GM12878 (cell line): ENCODE measurements around the gene ZNF222. TPM values are rescaled to one million over a fixed set of nuclear protein-coding genes. Genes with fewer than 3 reads are reported as not detected.

Experiments
- BMI1 ChIP-seq: fragments of 450-650 bp; IDR thresholded peaks from 2 replicates; pipeline ENCODE4 v1.6.1; 2016; ENCODE audit warnings: mild to moderate bottlenecking, moderate library complexity, borderline replicate concordance
- E4F1 ChIP-seq: fragments of 450-650 bp; IDR thresholded peaks from 2 replicates; pipeline ENCODE4 v1.6.1; 2018; ENCODE audit warnings: borderline replicate concordance, mild to moderate bottlenecking; ENCODE audit not compliant: partially characterized antibody
- EP300 ChIP-seq, 2 experiments: fragments of 150-350 bp in 1 of 2; IDR thresholded peaks; 2 replicates each; pipeline ENCODE4 v1.6.1; 2011 to 2012; ENCODE audit warnings: low read depth in 2 of 2, low read length in 2 of 2, borderline replicate concordance in 1 of 2, improper control_type of control experiment in 1 of 2, inconsistent platforms in 1 of 2; ENCODE audit not compliant: control insufficient read depth in 1 of 2
- EZH2 ChIP-seq: IDR thresholded peaks from 2 replicates; pipeline ENCODE4 v1.6.1; 2012; ENCODE audit warnings: low read depth, mild to moderate bottlenecking, control low read depth, inconsistent platforms, low read length, borderline replicate concordance; ENCODE audit not compliant: control insufficient read depth
- FOS ChIP-seq: IDR thresholded peaks from 3 replicates; pipeline ENCODE4 v1.6.1; 2011; ENCODE audit warnings: borderline replicate concordance; ENCODE audit not compliant: insufficient read length; ENCODE audit errors: extremely low read depth
- HCFC1 ChIP-seq: fragments of 150-350 bp; IDR thresholded peaks from 2 replicates; pipeline ENCODE4 v1.6.1; 2014; ENCODE audit warnings: low read length
- JUNB ChIP-seq: IDR thresholded peaks from 2 replicates; pipeline ENCODE4 v1.6.1; 2016; ENCODE audit warnings: antibody characterized with exemption, mild to moderate bottlenecking
- MTA2 ChIP-seq: fragments of 450-650 bp; IDR thresholded peaks from 2 replicates; pipeline ENCODE4 v1.6.1; 2016; ENCODE audit warnings: low read depth, mild to moderate bottlenecking, moderate library complexity
- MYB ChIP-seq: fragments of 150-350 bp; IDR thresholded peaks from 2 replicates; pipeline ENCODE4 v1.6.1; 2014; ENCODE audit warnings: mild to moderate bottlenecking, low read depth, low read length, borderline replicate concordance
- PAX5 ChIP-seq: IDR thresholded peaks from 2 replicates; pipeline ENCODE4 v1.6.1; 2011; ENCODE audit warnings: low read depth, low read length, borderline replicate concordance
- PBX3 ChIP-seq: IDR thresholded peaks from 2 replicates; pipeline ENCODE4 v1.6.1; 2011; ENCODE audit warnings: mild to moderate bottlenecking, low read depth, low read length, moderate library complexity; ENCODE audit not compliant: insufficient replicate concordance
- RAD51 ChIP-seq: fragments of 450-650 bp; IDR thresholded peaks from 2 replicates; pipeline ENCODE4 v1.6.1; 2016; ENCODE audit warnings: moderate library complexity, mild to moderate bottlenecking, inconsistent platforms
- SUPT20H ChIP-seq: IDR thresholded peaks from 2 replicates; pipeline ENCODE4 v1.6.1; 2011; ENCODE audit warnings: low read depth, mild to moderate bottlenecking, low read length, moderate library complexity, borderline replicate concordance; ENCODE audit not compliant: control insufficient read depth
- SUZ12 ChIP-seq: fragments of 200-600 bp; sonication (generic); IDR thresholded peaks from one replicate; pipeline ENCODE4 v1.6.1; 2018; ENCODE audit warnings: antibody characterized with exemption, mild to moderate bottlenecking; ENCODE audit not compliant: unreplicated experiment
- TARDBP ChIP-seq: IDR thresholded peaks from 2 replicates; pipeline ENCODE4 v1.6.1; 2016; ENCODE audit warnings: borderline replicate concordance
- ZNF622 ChIP-seq: fragments of 450-650 bp; IDR thresholded peaks from 2 replicates; pipeline ENCODE4 v1.6.1; 2017; ENCODE audit warnings: mild to moderate bottlenecking, inconsistent platforms
- polyA plus RNA-seq, 11 experiments: library from polyadenylated mRNA; depleted of rRNA in 4 of 11; unstranded in 6 of 11; stranded (reverse) in 5 of 11; fragments of >200 nt; fragmentation: Nextera tagmentation in 4 of 11; fragmentation: Illumina TruSeq in 1 of 11; extraction: Ambion mirVana in 4 of 11; extraction: Trizol in 1 of 11; gene quantifications; 1 replicate in 1 of 11; 2 replicates in 10 of 11; pipeline versions ENCODE4 v1.2.1 to v1.2.3, GENCODE V29; 2011 to 2016; ENCODE audit warnings: inconsistent platforms in 2 of 11, missing spikeins in 2 of 11, low read depth in 1 of 11
- total RNA-seq, 4 experiments: library from RNA; depleted of rRNA in 3 of 4; stranded (reverse); fragments of >200 nt in 3 of 4; fragmentation: Illumina TruSeq in 1 of 4; extraction: Trizol in 1 of 4; gene quantifications; 2 replicates each; pipeline versions ENCODE4 v1.2.1 to v1.2.3, GENCODE V29; 2013 to 2021
- TF ChIP-seq, protein P1 (sequence below): fragments of 450-650 bp; formaldehyde crosslinking; IDR thresholded peaks from 2 replicates; pipeline ENCODE4 v1.4.0; 2020; ENCODE audit warnings: mild to moderate bottlenecking, moderate library complexity
- TF ChIP-seq, protein P2 (sequence below): fragments of 450-650 bp; IDR thresholded peaks from 2 replicates; pipeline ENCODE4 v1.6.1; 2017; ENCODE audit warnings: antibody characterized with exemption, mild to moderate bottlenecking, moderate library complexity

ZNF222 gene
- total and polyA plus RNA-seq, 10 of the 15 experiments (the other 5 are each of a cell fraction or from before 2014, with no cell fraction given) = 2.3 to 5.9 (median 4.2) TPM

- TF ChIP-seq E4F1 (peak; percentile 45), PBX3 (no peak), JUNB (no peak), MTA2 (peak; percentile 43; the same call in 1 of the 2 replicates), EZH2 (no peak), RAD51 (no peak), ZNF622 (no peak), BMI1 (no peak), SUZ12 (no peak), MYB (0 out of 2 replicates have a peak, but pooled peaks have one; percentile 15), EP300 (IDR thresholded peaks at IDR 0.05; ENCODE audit: borderline replicate concordance in 1 of 2, control insufficient read depth in 1 of 2, low read depth in 2 of 2, low read length in 2 of 2) (peak in 1 of 2 experiments; percentile 23; a peak in 1 of 4 replicates), FOS (no peak), TARDBP (peak; percentile 86; the same call in 1 of the 2 replicates), HCFC1 (peak; percentile 98), SUPT20H (no peak), PAX5 (0 out of 2 replicates have a peak, but pooled peaks have one; percentile 72)
- TF ChIP-seq, protein P1, sequence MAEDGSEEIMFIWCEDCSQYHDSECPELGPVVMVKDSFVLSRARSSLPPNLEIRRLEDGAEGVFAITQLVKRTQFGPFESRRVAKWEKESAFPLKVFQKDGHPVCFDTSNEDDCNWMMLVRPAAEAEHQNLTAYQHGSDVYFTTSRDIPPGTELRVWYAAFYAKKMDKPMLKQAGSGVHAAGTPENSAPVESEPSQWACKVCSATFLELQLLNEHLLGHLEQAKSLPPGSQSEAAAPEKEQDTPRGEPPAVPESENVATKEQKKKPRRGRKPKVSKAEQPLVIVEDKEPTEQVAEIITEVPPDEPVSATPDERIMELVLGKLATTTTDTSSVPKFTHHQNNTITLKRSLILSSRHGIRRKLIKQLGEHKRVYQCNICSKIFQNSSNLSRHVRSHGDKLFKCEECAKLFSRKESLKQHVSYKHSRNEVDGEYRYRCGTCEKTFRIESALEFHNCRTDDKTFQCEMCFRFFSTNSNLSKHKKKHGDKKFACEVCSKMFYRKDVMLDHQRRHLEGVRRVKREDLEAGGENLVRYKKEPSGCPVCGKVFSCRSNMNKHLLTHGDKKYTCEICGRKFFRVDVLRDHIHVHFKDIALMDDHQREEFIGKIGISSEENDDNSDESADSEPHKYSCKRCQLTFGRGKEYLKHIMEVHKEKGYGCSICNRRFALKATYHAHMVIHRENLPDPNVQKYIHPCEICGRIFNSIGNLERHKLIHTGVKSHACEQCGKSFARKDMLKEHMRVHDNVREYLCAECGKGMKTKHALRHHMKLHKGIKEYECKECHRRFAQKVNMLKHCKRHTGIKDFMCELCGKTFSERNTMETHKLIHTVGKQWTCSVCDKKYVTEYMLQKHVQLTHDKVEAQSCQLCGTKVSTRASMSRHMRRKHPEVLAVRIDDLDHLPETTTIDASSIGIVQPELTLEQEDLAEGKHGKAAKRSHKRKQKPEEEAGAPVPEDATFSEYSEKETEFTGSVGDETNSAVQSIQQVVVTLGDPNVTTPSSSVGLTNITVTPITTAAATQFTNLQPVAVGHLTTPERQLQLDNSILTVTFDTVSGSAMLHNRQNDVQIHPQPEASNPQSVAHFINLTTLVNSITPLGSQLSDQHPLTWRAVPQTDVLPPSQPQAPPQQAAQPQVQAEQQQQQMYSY = no peak
- TF ChIP-seq, protein P2, sequence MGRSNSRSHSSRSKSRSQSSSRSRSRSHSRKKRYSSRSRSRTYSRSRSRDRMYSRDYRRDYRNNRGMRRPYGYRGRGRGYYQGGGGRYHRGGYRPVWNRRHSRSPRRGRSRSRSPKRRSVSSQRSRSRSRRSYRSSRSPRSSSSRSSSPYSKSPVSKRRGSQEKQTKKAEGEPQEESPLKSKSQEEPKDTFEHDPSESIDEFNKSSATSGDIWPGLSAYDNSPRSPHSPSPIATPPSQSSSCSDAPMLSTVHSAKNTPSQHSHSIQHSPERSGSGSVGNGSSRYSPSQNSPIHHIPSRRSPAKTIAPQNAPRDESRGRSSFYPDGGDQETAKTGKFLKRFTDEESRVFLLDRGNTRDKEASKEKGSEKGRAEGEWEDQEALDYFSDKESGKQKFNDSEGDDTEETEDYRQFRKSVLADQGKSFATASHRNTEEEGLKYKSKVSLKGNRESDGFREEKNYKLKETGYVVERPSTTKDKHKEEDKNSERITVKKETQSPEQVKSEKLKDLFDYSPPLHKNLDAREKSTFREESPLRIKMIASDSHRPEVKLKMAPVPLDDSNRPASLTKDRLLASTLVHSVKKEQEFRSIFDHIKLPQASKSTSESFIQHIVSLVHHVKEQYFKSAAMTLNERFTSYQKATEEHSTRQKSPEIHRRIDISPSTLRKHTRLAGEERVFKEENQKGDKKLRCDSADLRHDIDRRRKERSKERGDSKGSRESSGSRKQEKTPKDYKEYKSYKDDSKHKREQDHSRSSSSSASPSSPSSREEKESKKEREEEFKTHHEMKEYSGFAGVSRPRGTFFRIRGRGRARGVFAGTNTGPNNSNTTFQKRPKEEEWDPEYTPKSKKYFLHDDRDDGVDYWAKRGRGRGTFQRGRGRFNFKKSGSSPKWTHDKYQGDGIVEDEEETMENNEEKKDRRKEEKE = no peak
Observed at GRCh38 chr19:44002566-44003460, 22.4 kb upstream of the ZNF222 start, which contains the start of gene ZNF230 (continued).
